Lower lobe of right lung (tissue), 2 donors: ENCODE results near the gene RHOC. TPM values are rescaled to one million over a fixed set of nuclear protein-coding genes. Genes with fewer than 3 reads are reported as not detected.
"Not testable (repeated sequence)": the region's sequence is repeated elsewhere in the genome, so short reads cannot be mapped to it uniquely, and the experiment has no call there.

Experiments
- ATAC-seq, 2 donors: fragments of 200-7000 bp; cut with Tn5 transposase; one replicate each; pipeline ENCODE4 v1.9.1; 2020 to 2022; ENCODE audit warnings: mild to moderate bottlenecking in 2 of 2, moderate library complexity in 2 of 2
- DNase-seq: peaks from one replicate; pipeline ENCODE4 v3.0.0-alpha.2; 2020
- H3K27ac ChIP-seq: fragments of 200-600 bp; one replicate; pipeline ENCODE4 v1.8.0; 2022
- H3K27me3 ChIP-seq: fragments of 200-600 bp; one replicate; pipeline ENCODE4 v1.8.0; 2022; ENCODE audit warnings: low read depth
- H3K36me3 ChIP-seq: fragments of 200-600 bp; one replicate; pipeline ENCODE4 v1.8.0; 2022; ENCODE audit warnings: mild to moderate bottlenecking
- H3K4me1 ChIP-seq: fragments of 200-600 bp; one replicate; pipeline ENCODE4 v1.8.0; 2022
- H3K4me3 ChIP-seq: fragments of 200-600 bp; one replicate; pipeline ENCODE4 v1.8.0; 2022; ENCODE audit warnings: mild to moderate bottlenecking
- H3K9me3 ChIP-seq: fragments of 200-600 bp; one replicate; pipeline ENCODE4 v1.8.0; 2022
- CTCF ChIP-seq: fragments of 200-600 bp; IDR thresholded peaks from one replicate; pipeline ENCODE4 v1.8.0; 2022; ENCODE audit warnings: antibody characterized with exemption, mild to moderate bottlenecking
- intact Hi-C: fragments of 100-400 bp; cut with DNase I; formaldehyde crosslinking; loops from one replicate; pipeline ENCODE4 v1.11.0; 2022
- total RNA-seq: library from RNA; stranded (reverse); fragmentation: NEBNext Ultra II Directional; extraction: Animal tissue kit (Norgen Biotek cat#: 25700); gene quantifications from one replicate; pipeline ENCODE4 v1.2.1, GENCODE V29; 2021
- donor health status: DM: no; HTN: yes; CAD: no; lungs with severe emphysema.

Gene RHOC
- total RNA-seq, 1 donor from 2014 or later, result 126 TPM

DNA sequence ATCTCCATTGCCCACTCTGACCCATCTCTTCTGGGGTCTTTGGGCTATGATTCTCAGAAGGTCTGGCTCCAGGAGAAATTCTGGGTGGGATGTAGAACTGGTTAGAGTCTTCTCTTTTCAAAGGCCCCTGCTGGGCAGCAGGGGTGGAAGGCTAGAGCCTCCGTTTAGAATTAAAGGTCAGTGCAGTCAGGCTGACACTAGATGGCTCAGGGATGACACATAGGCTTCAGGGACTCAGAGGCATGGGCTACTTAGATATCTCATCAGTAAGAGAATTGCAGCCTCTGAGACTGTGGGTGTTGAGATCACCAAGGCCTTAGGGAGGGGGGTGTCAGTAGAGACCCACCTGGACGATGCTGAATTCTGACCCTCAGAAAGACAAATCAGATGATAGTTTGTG lies 20.8 kb upstream of the RHOC start:
- DNase-seq, result no peak
- intact Hi-C loops, result no loop called here
- ATAC-seq, result no peak
- no peak overlapping the region for H3K27ac ChIP-seq
- no peaks in the 10 kb centered on the region for H3K9me3 ChIP-seq
- no peaks in the 10 kb centered on the region for H3K36me3 ChIP-seq
- peaks cover 4% of the 10 kb centered on the region for H3K4me1 ChIP-seq
- no peaks in the 10 kb centered on the region for H3K27me3 ChIP-seq
- no peak for TF ChIP-seq CTCF
- no peak overlapping the region for H3K4me3 ChIP-seq

- H3K4me1 ChIP-seq, ATAC-seq, H3K36me3 ChIP-seq, H3K27me3 ChIP-seq, H3K4me3 ChIP-seq, H3K27ac ChIP-seq, H3K9me3 ChIP-seq, intact Hi-C loops, DNase-seq: not testable (repeated sequence)
Measured at GRCh38 chr1:112724240-112724639, 17.3 kb upstream of the RHOC start.

- no peak overlapping the region for H3K4me3 ChIP-seq
- ATAC-seq (no peak), DNase-seq (no peak)
- H3K27me3 ChIP-seq, result no peaks in the 10 kb centered on the region
- intact Hi-C loops, result no loop called here
- H3K4me1 ChIP-seq, result peaks cover 15% of the 10 kb centered on the region
- H3K9me3 ChIP-seq, result no peaks in the 10 kb centered on the region
- no peak overlapping the region for H3K27ac ChIP-seq
- no peaks in the 10 kb centered on the region for H3K36me3 ChIP-seq
- TF ChIP-seq CTCF, result no peak
Measured at GRCh38 chr1:112723511-112723839, 16.5 kb upstream of the RHOC start.

- no peak for TF ChIP-seq CTCF
- Histone ChIP-seq H3K9me3 (no peaks in the 10 kb centered on the region), H3K4me3 (peak overlapping the region; percentile 42), H3K36me3 (no peaks in the 10 kb centered on the region), H3K27ac (no peak overlapping the region), H3K27me3 (no peaks in the 10 kb centered on the region), H3K4me1 (peaks cover 16% of the 10 kb centered on the region)
- intact Hi-C loops, result no loop called here
- ATAC-seq, result peak in 1 of 2 donors; percentile 46
- no peak for DNase-seq
Measured at GRCh38 chr1:112722601-112723510, 15.9 kb upstream of the RHOC start.

DNA sequence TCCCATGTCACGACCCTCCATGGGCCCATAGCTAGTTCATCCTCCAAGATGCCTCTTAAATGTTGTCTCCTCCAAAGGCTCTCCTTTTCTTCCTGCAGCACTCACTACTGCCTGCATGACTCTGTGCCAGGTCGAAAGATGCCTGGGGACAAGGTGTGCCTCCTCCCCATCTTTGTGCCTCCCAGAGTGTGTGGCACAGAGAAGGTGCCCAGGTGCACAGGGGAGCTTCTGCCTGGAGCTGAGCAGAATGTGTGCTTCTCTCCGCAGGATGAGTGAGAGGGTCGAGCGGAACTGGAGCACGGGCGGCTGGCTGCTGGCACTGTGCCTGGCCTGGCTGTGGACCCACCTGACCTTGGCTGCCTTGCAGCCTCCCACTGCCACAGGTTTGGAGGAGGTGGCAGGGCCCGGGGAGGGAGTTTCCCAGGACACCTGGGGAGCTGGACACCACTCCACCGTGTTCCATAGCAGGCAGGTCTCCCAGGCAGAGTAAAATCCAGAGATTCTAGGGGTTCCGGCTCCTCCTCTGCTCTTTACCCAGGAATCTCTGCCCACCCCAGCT lies 15.1 kb upstream of the RHOC start:
- Histone ChIP-seq H3K4me3 (no peak overlapping the region), H3K27me3 (no peaks in the 10 kb centered on the region), H3K27ac (no peak overlapping the region), H3K36me3 (no peaks in the 10 kb centered on the region), H3K4me1 (peaks cover 16% of the 10 kb centered on the region), H3K9me3 (no peaks in the 10 kb centered on the region)
- DNase-seq, result no peak
- ATAC-seq, result no peak
- intact Hi-C loops, result no loop called here
- no peak for TF ChIP-seq CTCF

DNA sequence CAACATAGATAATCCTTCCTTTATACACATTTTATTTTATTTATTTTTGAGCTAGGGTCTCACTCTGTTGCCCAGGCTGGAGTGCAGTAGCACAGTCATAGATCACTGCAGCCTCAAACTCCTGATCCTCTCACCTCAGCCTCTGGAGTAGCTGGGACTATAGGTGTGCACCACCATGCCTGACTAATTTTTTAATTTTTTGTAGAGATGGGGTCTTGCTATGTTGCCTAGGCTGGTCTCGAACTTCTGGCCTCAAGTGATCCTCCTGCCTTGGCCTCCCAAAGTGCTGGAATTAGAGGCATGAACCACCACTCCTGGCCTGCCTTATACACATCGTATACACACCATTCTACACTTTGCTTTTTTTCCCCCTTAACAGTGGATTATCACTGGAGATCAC lies 14.4 kb upstream of the RHOC start:
- H3K27ac ChIP-seq, H3K36me3 ChIP-seq, H3K27me3 ChIP-seq, intact Hi-C loops, H3K9me3 ChIP-seq, ATAC-seq, H3K4me3 ChIP-seq, DNase-seq: not testable (repeated sequence)
- H3K4me1 ChIP-seq, result peaks cover 16% of the 10 kb centered on the region
